HG03108 (cell line): ENCODE measurements around the gene OSTN.

ENCODE experiments used
- ATAC-seq: cut with Tn5 transposase; IDR thresholded peaks from one replicate; pipeline ENCODE4 v1.9.1; 2021; ENCODE audit warnings: moderate library complexity; ENCODE audit not compliant: unreplicated experiment

The OSTN gene

DNA sequence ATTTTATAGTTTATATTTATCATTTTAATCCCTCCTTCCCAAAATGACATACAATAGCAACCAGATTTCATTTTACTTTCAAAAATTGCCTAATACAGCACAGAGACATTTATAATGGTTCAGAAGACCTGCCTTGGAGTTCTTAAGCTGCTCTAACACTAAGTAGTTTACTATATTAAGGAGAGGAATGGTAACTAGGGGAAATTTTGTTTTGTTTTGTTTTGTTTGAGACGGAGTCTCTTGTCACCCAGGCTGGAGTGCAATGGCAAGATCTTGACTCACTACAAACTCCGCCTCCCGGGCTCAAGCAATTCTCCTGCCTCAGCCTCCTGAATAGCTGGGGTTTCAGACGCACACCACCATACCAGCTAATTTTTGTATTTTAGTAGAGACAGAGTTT lies 107.4 kb downstream of the OSTN start:
- no peak for ATAC-seq

DNA sequence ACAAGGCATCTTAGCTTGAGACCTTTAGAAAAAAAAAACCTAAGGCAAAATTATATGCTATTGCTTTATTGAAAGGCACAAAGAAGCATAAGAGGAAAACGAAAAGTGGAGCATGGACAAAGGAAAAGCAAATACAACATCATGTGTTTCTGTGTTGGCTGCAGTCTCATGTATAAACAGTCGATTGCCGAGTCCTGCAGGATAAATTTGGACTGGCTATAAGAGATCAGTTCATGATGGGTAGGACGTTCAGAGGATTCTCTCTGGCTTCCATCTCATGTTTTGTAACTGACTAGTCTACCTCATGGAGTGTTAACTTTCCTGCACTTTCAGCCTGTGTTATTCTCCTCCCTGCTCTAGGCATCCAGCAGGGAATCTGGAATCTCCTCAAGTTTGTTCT lies 108.3 kb downstream of the OSTN start:
- no peak for ATAC-seq

GRCh38 chr3:191313296-191313695 lies 114.3 kb downstream of the OSTN start:
- no peak for ATAC-seq

DNA sequence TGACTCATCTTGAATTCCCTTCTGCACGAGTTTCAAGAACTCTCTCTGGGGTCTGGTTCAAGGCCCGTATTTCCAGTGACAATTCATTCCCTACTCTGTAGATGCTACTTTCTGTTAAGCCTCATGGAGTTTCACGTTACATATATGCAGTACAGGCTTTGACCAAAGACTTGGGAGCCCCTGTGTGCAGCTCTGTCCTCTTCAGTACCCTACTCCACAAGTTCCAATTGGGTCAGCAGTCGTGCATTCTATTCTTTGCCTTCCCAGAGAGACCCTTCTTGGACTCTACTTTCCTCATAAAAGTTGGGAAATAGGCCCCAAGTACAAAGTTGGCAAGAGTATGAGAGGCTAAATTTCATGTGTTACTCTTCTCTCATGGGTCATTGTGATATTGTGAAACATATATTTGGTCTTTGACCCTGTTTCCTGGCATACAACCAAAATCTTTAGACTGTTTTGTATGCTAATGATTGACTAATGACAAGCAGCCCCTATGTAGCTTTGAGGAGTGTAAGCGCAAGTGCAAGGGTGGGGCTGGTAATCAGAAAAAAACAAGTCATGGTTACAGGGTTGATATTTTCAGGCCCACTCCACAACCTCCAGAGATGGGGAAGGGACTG lies 115.2 kb downstream of the OSTN start:
- ATAC-seq, result no peak
